HL-60/S4 treated with retinoic acid at 250 ng/mL for 4 days and 3 days (cell line): Measurements from ENCODE around the gene ABHD14A.
"Not testable (repeated sequence)": the region's sequence is repeated elsewhere in the genome, so short reads cannot be mapped to it uniquely, and the experiment has no call there.

Experiments
- in situ Hi-C: fragments of 300-500 bp; cut with MboI; formaldehyde crosslinking; loops from 2 replicates; pipeline ENCODE4 v1.7.0; 2022; ENCODE audit warnings: low sequenced_read_pairs

The ABHD14A gene

GRCh38 chr3:51970606-51971300 lies 4.1 kb upstream of the ABHD14A start:
- in situ Hi-C loops = no loop called here

GRCh38 chr3:51971350-51971749 lies 3.5 kb upstream of the ABHD14A start:
- in situ Hi-C loops = no loop called here

DNA sequence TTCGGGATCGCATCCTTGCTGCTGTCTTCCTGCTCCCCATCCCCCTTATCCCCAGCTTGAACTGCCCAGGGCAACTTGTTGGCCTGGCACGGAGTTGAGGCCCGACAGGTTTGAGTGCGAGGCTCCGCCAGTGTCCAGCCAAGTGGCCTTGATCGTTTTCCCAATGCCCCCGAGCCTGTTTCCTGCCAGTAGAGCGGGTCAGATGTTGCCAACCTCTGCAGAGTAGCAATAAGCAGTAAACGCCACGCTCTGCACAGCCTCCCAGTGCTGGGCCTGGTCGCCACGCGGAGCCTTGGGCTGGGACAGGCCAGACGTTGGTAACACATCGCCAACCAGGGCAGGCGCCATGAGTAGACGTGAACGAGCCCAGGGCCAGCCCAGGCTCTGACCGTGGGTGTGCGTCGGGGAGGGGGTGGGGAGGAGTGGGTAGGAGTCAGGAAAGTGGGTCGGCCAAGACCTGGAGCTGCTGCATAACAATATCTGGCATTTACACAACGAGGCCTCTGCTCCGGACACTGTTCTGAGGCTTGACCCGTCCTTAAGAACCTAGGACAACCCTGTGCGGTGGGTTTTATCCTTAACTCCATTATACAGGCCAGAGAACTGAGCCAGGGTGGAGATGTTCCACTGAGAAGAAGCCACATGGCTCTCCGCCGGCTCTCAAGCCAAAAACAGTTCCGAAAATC lies 444 bp upstream of the ABHD14A start:
- in situ Hi-C loops = no loop called here

GRCh38 chr3:51975852-51976549 lies 1.1 kb downstream of the ABHD14A start:
- in situ Hi-C loops = no loop called here

DNA sequence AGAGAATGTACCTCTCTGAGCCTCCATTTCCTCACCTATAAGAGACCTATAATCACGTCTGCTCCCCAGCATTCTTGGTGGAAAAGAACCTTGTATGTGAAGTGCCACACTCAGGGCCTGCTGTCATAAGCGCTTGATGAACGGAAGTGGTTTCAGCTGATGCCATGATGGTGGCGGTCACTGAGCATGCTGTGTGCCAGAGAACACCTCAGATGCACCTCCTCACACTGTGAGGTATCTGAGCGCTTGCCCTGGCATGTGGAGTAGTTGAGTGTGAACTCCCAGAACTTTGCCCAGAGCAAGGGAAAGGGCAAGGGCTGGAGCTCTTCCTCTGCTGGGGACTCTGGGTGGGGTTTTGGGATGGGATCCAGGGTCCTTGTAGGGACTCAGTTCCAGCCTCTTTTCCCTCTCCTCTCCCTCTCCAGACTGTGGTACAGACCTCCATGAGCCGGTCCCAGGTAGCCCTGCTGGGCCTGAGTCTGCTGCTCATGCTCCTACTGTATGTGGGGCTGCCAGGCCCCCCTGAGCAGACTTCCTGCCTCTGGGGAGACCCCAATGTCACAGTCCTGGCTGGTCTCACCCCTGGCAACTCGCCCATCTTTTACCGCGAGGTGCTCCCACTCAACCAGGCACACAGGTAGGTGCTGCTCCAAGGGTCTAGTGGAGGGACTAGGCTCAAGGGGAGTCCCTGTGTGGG lies 2.7 kb downstream of the ABHD14A start:
- in situ Hi-C loops = no loop called here

- in situ Hi-C loops = no loop called here
These were observed 3.3 kb downstream of the ABHD14A start for GRCh38 chr3:51978143-51978502.

DNA sequence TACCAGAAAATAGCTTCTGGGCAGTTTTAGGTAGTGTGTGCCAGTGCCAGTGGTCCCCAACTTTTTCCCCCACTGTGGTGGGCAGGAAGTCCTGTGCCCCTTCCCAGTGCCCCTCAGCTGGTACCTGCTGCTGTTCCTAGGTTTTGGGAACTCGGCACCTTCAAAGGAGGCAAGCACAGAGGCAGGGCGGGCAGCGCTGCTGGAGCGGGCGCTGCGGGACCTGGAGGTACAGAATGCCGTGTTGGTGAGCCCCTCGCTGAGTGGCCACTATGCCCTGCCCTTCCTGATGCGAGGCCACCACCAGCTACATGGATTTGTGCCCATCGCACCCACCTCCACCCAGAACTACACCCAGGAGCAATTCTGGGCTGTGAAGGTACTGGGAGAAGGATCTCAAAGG lies 5.4 kb downstream of the ABHD14A start:
- in situ Hi-C loops = no loop called here

DNA sequence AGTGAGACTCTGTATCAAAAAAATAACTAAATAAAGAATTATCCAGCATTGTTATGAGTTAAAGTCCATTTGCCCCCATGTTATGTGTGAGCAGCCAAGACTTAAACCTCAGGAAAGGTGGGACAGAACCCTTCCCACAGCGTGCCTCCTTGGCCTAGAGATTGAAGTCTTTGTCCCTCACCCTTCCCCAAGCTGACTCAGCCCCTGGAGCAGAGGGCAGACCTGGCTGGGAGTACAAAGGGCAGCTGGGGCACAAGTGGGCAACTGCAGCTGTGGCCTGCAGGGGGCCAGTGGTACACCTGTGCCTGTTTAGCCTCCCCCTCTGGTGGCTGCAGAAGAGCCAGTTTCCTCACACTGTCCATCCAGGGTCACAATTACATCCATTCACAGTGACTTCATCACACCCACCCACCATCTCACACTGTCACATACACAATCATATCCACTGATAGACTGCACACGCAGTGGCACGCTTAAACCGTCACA lies 7.5 kb downstream of the ABHD14A start:
- in situ Hi-C loops = no loop called here

DNA sequence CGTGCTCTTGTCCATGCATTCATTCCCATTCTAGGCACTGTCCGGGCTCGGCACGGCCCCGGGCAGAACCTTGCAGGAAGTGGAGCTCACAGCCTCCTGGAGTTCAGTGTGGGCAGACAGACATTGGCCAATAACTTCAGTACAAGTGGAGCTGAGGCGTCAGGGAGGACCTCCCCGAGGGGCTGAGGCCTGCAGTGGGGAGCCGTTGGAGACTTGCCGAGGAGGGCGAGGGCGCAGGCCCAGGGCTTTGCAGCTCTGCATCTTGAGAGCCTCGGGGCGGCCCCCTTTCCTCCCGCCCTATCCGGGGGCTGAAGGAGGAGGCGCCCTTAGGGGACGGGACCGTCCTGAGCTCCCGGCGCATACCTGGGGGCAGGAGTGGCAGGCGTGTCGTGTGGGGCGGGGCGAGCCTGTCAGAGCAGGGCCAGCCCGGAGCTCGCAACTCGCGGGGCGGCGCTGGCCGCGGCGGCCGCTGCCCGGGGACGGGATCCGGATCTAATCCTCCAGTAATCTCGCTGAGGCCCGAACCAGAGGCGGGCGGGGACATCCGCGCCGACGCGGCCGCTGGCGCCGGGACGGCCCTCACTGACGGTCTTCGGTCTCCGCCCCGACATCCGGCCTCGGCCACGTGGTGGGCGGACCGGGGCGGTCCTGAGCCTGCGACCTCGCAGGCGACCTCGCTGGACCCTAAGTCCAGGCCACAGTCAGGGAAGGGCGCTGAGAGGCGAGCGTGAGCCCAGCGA lies 8.1 kb downstream of the ABHD14A start, which contains the start of gene ACY1:
Gene ACY1, plus strand, starts transcription at position 698 of the 740 bp plus-strand sequence. CDS start 530 bp downstream, outside the sequence.
- in situ Hi-C loops = no loop called here

DNA sequence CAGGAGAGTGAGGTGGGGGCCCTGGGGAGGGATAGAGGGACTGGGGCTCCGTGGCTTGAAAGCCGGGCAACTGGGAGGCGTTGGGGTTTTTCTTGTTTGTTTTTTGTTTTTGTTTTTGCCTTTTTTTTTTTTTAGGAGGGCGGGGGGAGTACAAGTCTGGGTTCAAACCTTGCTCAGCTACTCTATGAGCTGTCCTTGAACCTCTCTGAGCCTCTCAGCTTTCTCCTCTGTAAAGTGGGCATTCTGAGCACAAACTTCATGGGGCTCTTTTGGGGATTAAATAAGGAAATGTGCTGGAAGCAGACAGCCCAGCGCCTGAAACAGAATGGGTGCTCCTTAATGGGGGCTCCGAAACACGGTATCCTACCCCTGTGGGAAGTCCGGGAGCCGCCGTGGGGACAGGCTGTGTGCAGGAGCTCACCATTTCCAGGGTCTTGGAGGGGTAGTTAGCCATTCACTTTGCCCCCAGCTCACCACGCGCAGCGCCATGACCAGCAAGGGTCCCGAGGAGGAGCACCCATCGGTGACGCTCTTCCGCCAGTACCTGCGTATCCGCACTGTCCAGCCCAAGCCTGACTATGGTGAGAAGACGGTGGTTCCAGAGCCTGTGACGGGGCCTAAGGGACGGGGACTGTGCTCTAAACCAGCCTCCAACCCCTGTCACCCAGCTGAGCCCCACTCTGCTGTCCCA lies 8.9 kb downstream of the ABHD14A start:
- in situ Hi-C loops = no loop called here

- in situ Hi-C loops = no loop called here
These were observed 9.4 kb downstream of the ABHD14A start for GRCh38 chr3:51984269-51984647.

DNA sequence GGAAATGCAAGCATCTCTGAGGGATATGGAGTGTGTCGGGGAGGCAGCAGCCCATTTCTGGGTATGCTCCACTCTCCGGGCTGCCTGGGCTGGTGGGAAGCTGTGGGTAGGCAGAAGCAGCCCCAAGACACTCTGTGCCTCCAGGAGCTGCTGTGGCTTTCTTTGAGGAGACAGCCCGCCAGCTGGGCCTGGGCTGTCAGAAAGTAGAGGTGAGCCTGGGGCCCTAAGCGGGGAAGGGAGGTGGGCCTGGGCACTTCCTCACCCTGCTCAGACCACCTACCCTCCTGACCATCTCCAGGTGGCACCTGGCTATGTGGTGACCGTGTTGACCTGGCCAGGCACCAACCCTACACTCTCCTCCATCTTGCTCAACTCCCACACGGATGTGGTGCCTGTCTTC lies 10.2 kb downstream of the ABHD14A start:
- in situ Hi-C loops = no loop called here

GRCh38 chr3:51986010-51986947 lies 11.4 kb downstream of the ABHD14A start:
- in situ Hi-C loops = no loop called here

GRCh38 chr3:51987568-51987967 lies 12.7 kb downstream of the ABHD14A start:
- in situ Hi-C loops = no loop called here

DNA sequence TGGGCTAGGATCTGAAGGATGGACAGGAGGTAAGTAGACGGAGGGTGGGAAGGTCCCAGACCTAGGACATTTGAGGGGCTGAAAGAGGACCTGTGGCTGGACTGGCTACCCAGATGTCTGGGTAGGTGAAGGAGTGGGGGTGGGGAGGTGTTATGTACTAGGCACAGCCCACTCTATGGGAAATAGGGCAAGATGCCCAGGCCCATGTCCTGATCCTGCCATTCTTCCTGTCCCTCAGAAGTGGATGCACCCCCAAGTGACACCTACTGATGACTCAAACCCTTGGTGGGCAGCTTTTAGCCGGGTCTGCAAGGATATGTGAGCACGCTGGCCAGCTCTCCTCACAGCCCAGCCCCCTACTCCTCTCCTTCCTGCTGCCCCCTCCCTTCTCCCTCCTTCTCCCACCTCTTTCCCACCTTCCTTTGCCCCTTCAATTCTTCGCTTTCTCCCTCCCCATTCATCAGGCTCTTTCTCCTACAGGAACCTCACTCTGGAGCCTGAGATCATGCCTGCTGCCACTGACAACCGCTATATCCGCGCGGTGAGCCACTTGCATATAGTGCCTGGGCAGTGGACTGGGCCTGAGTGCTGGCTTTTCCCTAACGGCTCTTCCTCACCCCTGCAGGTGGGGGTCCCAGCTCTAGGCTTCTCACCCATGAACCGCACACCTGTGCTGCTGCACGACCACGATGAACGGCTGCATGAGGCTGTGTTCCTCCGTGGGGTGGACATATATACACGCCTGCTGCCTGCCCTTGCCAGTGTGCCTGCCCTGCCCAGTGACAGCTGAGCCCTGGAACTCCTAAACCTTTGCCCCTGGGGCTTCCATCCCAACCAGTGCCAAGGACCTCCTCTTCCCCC lies 13.7 kb downstream of the ABHD14A start:
- in situ Hi-C loops = no loop called here

DNA sequence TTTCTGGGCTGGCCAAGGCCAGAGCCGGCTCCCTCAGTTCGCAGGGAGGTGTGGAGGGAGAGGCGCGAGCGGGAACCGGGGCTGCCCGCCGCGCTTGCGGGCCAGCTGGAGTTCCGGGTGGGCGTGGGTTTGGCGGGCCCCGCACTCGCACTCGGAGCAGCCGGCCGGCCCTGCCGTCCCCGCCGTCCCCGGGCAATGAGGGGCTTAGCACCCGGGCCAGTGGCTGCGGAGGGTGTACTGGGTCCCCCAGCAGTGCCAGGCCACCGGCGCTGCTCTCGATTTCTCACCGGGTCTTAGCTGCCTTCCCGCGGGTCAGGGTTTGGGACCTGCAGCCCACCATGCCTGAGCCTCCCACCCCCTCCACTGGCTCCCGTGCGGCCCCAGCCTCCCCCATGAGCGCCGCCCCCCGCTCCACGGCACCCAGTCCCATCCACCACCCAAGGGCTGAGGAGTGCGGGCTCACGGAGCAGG lies 15.7 kb downstream of the ABHD14A start:
- in situ Hi-C loops = not testable (repeated sequence)

- in situ Hi-C loops = no loop called here
These were observed 17.3 kb downstream of the ABHD14A start for GRCh38 chr3:51992017-51992682.
